HG03439 (cell line): ENCODE results near the gene CORO2B.
"Not testable (repeated sequence)": the region's sequence is repeated elsewhere in the genome, so short reads cannot be mapped to it uniquely, and the experiment has no call there.

Experiments
- ATAC-seq: cut with Tn5 transposase; IDR thresholded peaks from one replicate; pipeline ENCODE4 v1.9.1; 2021; ENCODE audit warnings: mild to moderate bottlenecking, moderate library complexity; ENCODE audit not compliant: unreplicated experiment

CORO2B gene

DNA sequence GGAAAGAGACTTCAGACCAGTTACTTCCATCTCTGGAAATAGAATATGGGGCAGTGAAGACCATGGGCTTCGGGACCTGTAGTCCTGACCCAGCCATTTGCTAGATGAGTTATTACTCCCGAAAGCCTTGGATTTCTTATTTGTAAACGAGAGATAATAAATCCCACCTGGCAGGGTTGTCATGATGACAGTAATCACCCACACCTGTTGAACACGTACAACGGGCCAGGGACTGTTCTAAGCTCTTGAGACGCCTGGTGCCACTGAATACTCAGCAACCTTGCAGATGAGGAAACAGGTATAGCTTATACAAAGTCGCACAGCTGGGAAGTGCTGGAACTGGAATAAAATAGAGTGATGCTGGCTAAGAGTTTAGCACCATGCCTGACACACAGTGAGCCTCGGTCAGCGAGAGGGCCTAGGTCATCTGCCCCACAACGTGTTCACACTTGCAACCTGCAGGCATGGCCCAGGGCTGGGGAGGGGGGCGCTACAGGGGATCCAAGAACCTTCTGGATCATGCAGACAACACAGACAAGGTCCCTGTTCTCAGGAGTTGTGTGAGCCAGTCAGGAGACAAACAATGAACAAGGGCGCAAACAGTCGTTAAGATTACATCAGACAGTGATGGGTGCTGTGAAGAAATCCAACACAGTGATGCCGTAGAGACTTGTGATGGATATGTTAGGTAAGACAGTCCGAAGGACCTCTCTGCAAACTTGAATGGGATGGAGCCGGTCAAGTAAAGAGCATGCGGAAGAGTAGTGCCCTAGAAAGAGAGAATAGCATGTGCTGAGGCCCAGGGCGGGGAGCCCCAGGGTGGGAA is 89.2 kb downstream of the CORO2B start:
- no peak for ATAC-seq

DNA sequence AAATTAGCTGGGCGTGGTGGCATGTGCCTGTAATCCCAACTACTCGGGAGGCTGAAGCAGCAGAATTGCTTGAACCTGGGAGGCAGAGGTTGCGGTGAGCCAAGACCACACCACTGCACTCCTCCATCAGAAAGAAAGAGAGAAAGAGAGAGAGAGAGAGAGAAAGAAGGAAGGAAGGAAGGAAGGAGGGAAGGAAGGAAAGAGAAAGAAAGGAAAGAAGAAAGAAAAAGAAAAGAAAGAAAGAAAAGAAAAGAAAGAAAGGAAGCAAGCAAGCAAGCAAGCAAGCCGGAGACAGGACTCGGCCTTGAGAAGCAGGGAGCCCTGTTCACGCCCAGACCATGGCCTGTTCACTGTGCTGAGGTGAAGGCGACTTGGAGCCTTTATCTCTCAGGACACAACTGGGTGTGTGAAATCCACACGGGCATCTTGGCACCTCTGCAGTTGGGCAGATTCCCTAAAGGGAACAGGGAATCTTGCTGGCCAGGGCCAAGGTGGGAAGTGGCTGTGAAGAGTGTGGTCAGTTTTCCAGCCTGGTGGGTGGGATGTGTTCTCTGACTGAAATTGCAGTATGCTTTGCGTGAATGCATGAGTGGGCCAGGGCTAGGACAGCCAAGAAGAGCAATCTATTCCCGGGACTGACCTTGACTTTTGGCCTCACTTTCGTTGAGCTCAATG is 90.3 kb downstream of the CORO2B start:
- ATAC-seq = no peak

DNA sequence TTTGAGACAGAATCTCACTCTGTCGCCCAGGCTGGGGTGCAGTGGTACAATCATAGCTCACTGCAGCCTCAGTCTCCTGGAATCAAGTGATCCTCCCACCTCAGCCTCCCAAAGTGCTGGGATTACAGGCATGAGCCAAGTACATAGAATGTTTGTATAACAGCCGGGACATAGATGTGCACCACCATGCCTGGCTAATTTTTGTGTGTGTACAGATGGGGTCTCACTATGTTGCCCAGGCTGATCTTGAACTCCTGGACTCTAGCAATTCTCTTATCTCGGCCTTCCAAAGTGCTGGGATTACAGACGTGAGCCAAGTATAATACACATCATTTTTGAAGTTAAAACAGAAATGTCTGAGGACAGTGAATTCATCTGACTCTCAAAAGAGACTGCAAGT is 93.5 kb downstream of the CORO2B start:
- no peak for ATAC-seq

DNA sequence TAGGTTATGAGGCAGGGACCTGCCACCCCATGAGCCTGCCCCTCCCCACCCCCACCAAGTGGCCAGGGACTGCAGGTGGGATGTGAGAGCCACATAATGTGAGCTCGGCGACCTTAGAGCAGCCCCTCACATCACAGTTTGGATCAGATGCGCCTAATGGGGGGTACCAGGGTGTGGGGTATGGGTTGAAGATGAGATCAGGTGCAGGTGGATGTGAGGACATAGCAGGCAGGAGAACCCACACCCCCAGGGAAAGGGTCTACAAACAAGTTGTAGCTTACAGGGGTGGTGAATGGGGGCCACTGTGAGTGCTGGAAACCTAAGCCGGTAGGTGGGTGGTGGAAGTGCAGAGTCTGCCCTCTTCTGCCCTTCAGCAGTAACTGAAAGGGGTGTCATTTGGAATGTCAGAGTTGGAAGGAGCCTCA is 94.0 kb downstream of the CORO2B start:
- no peak for ATAC-seq

DNA sequence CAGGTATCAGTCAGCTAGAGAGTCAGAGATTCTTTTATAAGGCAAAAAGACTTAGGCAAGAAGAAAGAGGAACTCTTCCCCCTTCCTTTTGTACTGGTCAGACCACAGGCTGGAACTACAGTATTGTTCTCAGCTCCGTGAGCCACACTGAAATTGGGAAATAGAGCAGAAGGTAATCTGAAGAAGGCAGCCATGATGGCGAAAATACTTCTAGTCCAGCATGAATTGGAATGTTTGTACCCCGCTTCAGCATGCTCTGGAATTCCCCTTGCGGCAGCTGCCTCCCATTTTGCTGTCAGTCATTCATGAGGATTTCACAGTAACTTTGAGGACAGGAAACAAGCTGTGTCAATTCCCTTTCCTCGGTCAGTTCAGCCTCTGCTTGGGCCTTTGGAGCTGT is 96.2 kb downstream of the CORO2B start:
- no peak for ATAC-seq

DNA sequence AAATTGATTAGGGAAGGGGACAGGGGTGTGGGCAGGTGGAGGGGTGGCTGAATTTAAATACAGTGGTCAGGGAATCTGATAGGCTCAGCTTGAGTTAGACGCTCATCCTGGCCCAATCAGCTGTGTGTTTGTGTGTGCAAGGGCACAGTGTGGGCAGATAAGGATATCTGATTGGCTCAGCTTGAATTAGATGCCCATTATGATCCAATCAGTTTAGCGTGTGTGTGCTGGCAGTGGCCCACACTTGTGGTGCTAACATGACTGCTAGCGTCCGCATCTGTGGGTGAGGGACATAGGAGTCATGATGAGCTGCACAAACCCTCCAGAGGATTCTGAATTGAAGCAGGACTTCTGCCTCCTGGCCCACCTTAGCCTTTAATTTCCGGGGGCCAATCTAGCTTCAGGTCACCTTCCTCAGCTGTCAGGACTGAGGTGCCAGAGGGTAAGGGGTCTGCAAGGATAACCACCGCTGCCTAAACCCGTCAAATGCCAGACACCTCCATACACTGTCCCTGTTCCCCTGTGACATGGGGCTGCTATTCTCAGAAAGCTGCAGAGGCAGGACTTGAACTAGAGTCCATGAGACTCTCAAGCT is 97.3 kb downstream of the CORO2B start:
- ATAC-seq = no peak

DNA sequence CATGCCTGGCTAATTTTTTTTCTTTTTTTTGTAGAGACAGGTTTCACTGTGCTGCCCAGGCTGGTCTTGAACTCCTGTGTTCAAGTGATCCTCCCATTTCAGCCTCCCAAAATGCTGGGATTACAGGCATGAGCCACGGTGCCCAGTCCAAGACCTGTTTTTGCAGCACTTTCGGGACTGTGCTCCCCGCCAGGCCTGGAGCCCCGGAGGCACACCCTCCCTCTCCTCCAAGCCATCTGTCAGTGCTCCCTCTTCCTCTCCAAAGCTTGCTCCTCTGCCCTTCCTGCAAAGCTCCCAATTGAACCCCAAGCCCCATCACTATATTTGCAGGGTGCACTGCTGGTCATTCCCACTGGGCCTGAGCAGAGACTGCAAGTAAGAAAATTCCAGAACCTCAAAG is 98.1 kb downstream of the CORO2B start:
- ATAC-seq = no peak

DNA sequence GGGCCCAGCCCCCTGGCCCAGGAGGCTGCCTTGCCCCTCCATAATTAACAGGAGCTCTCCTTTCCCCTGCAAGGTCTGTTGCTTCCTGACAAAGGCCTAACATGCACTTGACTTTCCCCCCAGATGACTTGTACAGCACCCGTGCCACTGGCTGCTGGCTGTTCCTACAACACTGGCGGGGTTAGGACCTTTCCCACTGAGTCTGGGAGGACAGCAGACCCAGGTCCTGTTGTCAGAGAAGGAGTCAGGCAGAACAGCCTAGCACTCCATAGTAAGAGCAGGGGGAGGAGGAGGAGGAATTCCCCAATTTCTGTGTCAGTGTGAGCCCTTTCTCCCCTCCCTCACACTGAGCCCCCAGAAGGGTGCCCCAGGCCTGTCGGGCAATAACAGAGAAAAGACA is 99.2 kb downstream of the CORO2B start:
- no peak for ATAC-seq

DNA sequence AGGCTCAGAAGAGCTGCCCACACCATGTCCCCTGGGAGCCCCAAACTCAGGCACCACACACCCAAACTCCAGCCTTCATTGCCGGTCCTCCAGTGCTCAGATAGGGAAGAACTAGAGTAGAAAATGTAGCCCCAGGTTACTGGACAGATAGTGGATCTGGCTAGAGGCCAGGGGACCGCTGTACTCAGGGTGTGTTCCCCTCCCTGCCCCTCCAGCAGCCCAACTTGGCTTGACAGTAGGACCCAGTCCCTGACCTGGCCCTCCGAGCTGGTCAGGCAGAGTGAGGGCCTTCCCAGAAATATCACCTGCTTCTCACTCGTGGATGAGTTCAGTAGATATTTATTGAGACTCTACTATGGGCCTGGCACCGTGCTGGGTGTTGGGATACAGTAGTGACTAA is 100.0 kb downstream of the CORO2B start:
- ATAC-seq = no peak

DNA sequence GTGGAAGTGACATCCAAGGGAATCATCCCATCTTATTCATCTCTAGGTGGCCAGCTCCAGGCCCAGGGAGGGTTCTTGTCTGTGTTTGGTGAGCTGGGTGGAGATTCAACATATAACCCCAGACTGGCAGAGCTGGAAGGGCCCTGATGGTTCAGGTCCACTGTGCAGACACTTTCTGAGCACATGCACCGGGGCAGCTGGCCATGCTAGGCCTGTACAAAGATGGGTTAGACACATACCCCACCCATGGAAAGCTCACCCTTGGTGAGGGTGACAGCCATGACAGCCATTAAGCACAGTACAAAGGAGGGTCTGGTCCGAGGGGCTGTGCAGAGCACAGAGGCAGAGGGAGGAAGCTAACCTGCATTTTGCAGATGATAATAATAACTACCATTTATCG is 100.4 kb downstream of the CORO2B start:
- no peak for ATAC-seq

DNA sequence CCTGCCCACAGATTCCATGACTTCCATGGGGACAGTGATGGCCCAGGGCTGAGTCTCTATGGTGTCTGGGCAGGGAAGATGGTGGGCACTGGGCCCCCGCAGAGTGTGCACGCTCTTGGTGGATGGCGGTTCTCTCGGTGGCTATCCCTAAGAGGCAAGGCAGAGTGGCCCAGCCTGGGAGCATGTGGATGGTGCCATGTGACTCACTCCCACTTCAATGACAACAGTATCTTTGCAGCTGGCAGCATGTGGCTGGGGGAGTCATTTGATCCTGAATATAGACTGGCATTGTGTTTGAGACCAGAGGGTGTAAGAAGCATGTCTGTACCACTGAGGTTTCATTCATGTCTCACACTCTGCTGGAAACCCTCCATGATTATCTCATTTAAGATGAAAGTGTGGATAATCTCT is 101.2 kb downstream of the CORO2B start:
- ATAC-seq = no peak

DNA sequence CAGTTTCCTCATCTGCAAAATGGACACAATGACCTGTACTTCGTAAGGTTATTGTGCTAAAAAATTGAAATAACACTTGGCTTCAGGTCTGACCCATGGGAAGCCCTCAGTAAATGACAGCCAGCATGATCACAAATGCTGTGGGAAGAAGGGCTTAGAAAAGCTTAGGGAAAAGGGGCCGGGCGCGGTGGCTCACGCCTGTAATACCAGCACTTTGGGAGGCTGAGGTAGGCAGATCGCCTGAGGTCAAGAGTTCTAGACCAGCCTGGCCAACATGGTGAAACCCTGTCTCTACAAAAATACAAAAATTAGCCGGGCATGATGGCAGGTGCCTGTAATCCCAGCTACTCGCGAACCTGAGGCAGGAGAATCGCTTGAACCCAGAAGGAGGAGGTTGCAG is 102.0 kb downstream of the CORO2B start:
- ATAC-seq = not testable (repeated sequence)

DNA sequence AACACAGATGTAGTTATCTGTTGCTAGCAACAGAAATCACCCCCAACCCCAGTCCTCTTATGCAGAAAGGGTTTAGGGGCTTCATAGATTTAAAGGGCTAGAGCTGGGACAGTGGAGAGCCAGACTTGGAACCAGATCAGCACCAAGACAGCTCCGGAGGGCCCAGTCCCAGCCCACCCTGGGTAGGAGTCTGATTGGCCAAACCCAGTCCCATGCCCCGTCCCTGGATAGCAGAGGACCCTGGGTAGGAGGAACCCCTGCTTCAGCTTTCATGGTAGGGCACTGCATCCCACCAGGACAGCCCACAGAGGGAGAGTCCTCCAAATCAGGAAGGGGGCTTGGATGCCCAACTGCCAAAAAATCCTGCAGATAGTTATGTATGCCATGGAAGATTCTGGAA is 103.0 kb downstream of the CORO2B start:
- ATAC-seq = no peak

DNA sequence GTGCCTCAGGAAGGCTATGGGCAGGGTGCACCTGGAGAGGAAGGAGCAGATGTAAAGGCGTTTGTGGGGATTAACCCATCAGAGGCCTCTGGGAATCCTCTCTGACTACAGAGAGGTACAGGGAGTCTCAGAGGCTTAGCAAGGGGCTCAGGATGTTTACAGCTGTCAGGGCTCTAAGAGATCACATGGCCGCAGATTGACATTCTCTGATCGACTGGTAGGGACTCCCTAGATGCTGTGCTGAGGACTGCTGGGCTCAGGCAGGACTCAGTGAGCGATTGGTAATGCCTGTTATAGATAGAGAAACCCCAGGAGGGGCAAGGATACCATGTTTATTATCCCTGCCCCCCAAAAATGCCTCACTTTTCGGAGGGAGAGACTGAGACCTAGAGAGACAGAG is 103.5 kb downstream of the CORO2B start:
- ATAC-seq = no peak

DNA sequence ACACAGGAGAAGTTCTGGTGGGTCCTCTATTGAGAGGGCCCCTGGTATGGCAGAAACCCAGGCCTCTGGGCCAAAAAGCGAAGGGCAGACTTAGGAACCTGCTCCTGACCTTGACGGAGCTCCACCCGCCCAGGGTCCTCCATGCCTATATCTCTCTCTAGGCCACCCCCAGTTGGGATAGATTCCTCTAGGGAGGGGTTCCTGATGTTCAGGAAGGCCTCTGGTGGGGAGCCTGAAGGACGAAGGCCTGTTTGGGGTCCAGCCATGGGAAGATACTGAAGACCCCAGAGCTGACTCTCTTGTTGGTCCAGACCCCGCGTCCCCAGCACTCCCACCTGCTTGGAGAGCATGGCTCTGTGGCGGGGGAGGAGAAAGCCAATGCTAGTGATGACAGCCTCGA is 104.2 kb downstream of the CORO2B start:
- no peak for ATAC-seq

DNA sequence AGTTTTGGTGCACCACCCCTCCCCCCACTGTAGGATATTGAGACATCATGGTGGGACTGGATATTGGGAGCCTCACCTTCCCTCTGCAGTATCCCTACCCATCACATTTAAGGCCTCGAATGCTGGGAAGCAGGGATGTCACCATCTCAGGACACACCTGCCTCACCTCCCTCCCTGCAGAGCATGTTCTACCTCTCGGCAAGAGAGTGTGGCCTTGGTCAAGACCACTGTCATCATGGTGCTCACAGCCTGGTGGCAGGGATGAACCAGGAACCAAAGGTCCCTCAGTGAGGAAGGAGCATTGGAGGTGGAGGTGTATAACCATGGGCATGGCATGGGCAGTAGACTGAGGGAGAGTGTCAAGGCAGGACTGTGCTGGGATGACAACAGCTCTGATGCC is 104.8 kb downstream of the CORO2B start:
- ATAC-seq = no peak

DNA sequence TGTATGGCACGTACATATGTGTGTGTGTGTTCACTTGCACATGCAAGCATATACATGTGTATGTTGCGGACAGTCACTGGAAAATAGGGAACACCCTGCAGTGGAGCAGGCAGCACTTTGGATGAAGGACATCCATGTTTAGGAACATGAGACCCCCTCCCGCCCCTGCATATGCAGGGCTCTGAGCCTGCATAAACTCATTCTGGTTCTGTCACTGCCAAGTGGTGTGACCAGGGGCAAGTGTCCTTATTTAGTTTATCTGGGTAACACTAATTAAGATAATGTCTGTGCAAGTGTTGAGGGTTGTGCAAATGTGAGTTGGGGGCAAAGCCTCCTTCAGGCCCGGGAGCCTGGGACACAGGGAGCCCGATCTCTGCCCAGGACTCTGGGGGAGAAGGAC is 105.7 kb downstream of the CORO2B start:
- no peak for ATAC-seq

DNA sequence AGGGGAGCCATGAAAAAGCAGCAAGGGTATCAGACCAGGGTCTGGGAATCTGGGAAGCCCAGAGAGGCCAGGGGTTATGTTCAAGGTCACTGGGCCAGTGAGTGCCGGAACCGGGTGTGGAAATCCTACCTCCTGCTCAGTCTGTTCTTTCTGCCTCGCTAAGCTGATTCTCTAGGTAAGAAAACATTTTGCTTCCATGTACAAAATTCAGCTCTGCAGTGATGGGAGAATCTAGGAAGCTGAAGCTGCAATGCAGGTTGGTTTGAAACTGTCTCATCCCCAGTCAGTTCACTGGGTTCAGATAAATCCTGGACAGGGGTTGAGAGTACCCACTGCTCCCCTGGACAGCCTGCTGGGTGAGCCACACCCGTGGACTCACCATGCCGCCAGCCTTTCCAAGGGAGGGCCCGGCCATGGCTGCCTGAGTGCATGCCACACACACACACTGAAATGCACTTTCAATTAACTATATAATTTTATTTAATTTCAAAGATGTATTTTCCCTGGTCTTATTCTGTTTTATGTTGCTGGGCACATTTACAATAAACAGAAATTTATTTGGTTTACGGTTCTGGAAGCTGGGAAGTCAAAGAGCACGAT is 108.4 kb downstream of the CORO2B start:
- ATAC-seq = no peak

DNA sequence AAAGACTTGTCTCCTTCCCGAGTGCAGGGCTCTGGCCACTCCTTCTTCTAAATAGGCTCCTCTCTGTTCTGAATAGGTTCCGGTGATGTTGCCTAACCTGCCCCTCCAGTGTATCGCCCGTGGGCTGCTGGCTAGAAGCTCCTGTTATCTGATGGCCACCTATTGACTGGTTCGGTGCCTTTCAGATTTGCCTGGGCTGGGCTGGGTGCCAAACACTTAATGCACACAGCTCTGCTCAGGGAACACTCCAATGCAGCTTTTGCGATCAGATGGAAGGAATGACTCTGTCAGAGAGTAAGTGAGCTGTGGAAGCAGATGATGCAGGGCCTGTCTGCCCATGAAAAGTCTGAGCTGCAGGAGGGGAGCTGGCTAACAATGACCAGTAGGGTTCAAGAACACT is 112.9 kb downstream of the CORO2B start:
- no peak for ATAC-seq

DNA sequence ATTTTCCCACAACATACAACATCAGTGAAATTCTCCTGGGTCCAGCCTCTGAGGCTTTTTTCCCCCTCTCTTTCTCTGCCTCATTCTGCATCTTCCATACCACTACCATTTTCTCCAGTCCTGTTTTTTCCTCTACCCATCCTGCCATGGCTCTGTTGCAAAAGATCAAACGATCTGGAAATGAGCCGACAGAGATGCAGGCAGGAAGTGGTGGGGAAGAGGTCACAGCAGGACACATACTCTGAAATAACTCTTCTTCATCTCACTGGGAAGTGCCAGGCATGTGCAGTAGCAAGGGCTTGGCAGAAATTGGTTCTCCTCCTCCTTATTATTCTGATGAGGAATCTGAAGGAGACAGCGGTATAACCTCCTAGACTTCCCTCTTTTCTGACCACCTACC is 114.3 kb downstream of the CORO2B start:
- no peak for ATAC-seq

DNA sequence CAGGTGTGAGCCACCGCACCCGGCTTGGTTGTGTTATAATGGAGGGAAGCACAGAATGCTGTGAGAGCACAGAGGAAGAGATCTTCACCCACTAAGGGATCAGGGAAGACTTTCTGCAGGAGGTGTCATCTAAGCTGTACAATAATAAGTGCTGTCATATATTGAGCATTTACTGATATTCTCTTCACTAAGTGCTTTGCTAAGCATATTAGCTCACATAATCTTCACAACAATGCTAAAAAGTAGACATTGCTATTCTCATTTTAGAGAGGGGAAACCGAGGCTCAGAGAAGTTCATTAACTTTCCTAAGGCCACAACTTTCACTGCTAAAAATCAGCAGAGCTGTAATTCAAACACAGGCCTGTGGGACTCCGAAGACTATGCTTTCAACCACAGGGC is 115.3 kb downstream of the CORO2B start:
- ATAC-seq = no peak

DNA sequence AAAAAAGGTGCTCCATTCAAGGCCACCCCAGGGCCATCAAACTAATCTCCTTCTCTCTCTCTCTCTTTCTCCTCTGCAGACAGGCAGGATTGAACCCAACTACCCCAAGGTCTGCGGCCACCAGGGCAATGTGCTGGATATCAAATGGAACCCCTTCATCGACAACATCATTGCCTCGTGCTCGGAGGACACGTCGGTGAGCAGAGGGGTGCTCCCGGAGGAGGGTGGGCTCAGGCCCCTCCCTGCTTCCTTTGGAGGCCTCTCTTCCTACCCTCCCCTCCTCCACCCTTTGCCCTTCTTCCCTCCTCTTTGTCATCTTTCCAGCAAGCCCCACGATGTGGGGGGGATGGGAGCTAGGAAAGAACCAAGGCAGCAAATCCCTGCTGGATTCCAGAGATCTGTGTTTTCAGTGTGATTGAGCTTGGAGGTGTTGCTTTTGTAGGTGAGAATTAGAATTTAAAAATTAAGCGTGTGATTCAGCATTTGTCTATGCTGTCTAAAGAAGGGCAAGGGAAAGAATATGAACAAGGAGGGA is 116.3 kb downstream of the CORO2B start:
- ATAC-seq = no peak
